HEK293T (cell line): ENCODE results near the gene ASXL1.

ENCODE experiments used
- CTCF ChIA-PET: fragments of 350-600 bp; formaldehyde crosslinking; extraction: SDS; loops from one replicate; lab custom pipeline; 2021; ENCODE audit warnings: antibody characterized with exemption, inconsistent platforms; lab: Yijun Ruan, JAX
- POLR2A ChIA-PET: fragments of 350-600 bp; formaldehyde crosslinking; extraction: SDS; loops from one replicate; lab custom pipeline; 2020; ENCODE audit warnings: antibody characterized with exemption, inconsistent platforms; lab: Yijun Ruan, JAX
- DNase-seq: peaks from one replicate; pipeline ENCODE4 v3.0.0; 2012; ENCODE audit warnings: mixed read lengths; ENCODE audit errors: extremely low spot score
- ARNT ChIP-seq: fragments of 450-650 bp; IDR thresholded peaks from 2 replicates; pipeline ENCODE4 v1.6.1; 2017; ENCODE audit warnings: mild to moderate bottlenecking
- BHLHE40 ChIP-seq: fragments of 450-650 bp; IDR thresholded peaks from 2 replicates; pipeline ENCODE4 v1.6.1; 2016; ENCODE audit warnings: mild to moderate bottlenecking, moderate library complexity, borderline replicate concordance
- CTBP1 ChIP-seq: fragments of 450-650 bp; IDR thresholded peaks from 2 replicates; pipeline ENCODE4 v1.6.1; 2016; ENCODE audit warnings: borderline replicate concordance
- ELF4 ChIP-seq: fragments of 450-650 bp; IDR thresholded peaks from 2 replicates; pipeline ENCODE4 v1.6.1; 2017; ENCODE audit warnings: antibody characterized with exemption
- FOXA1 ChIP-seq: fragments of 450-650 bp; IDR thresholded peaks from 2 replicates; pipeline ENCODE4 v1.6.1; 2016; ENCODE audit warnings: mild to moderate bottlenecking
- FOXK2 ChIP-seq: fragments of 450-650 bp; IDR thresholded peaks from 2 replicates; pipeline ENCODE4 v1.6.1; 2016; ENCODE audit warnings: mild to moderate bottlenecking
- FOXM1 ChIP-seq: fragments of 450-650 bp; IDR thresholded peaks from 2 replicates; pipeline ENCODE4 v1.6.1; 2017; ENCODE audit warnings: mild to moderate bottlenecking, borderline replicate concordance
- HDGF ChIP-seq: fragments of 450-650 bp; IDR thresholded peaks from 2 replicates; pipeline ENCODE4 v1.6.1; 2017; ENCODE audit warnings: antibody characterized with exemption, borderline replicate concordance
- L3MBTL2 ChIP-seq: fragments of 450-650 bp; conservative IDR thresholded peaks from 2 replicates; pipeline ENCODE4 v1.6.1; 2016; ENCODE audit warnings: mild to moderate bottlenecking
- LEF1 ChIP-seq: fragments of 450-650 bp; IDR thresholded peaks from 2 replicates; pipeline ENCODE4 v1.6.1; 2017; ENCODE audit warnings: mild to moderate bottlenecking, borderline replicate concordance
- NFRKB ChIP-seq: fragments of 450-650 bp; IDR thresholded peaks from 2 replicates; pipeline ENCODE4 v1.6.1; 2016; ENCODE audit warnings: mild to moderate bottlenecking, moderate library complexity
- SP1 ChIP-seq: fragments of 450-650 bp; IDR thresholded peaks from 2 replicates; pipeline ENCODE4 v1.6.1; 2017
- SUZ12 ChIP-seq: fragments of 450-650 bp; IDR thresholded peaks from 2 replicates; pipeline ENCODE4 v1.6.1; 2016; ENCODE audit warnings: mild to moderate bottlenecking
- TARDBP ChIP-seq: fragments of 450-650 bp; IDR thresholded peaks from 2 replicates; pipeline ENCODE4 v1.6.1; 2016
- ZNF384 ChIP-seq: fragments of 450-650 bp; IDR thresholded peaks from 2 replicates; pipeline ENCODE4 v1.6.1; 2016
- TF ChIP-seq, protein P1 (sequence below): fragments of 450-650 bp; IDR thresholded peaks from 2 replicates; pipeline ENCODE4 v1.6.1; 2016

The ASXL1 gene

DNA sequence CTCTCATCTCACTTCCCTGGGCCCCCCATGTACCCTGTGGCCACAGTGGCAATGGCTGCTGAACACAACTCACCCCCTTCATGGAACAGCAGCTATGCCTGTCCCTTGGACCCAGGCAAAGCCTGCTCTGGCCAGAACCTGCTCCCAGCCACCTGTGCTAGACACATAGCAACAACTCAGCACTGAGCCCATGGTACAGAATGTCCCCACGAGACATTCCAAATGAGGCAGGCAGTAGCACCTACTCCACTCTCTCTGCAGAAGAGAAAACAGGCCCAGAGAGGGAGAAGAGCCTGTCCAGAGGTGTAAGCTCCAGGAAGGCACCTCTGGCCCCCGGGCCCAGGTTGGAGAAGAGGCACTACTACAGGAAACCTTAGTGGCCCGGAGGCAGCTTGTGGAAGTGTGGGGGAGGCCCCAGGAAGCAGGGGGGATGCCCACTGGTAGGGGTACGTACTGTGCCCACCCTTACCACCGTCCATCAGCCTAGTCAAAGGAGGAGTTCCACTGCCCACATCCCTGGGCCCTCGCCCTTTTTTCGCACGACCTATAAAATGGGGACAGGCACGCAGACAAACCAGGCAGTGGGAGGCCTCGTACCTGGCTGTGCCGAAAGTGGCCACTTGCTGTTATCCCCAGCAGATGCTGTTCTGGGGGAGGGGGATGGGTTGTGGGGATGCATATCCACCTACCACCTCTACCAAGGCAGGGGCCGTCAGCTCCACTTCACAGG, 97.2 kb downstream of the ASXL1 start:
- CTCF ChIA-PET, result interaction anchor here (0.6 kb wide), 1 partner anchor 91 kb away, joined by 3 read pairs; no protein-coding TSS in a partner anchor

DNA sequence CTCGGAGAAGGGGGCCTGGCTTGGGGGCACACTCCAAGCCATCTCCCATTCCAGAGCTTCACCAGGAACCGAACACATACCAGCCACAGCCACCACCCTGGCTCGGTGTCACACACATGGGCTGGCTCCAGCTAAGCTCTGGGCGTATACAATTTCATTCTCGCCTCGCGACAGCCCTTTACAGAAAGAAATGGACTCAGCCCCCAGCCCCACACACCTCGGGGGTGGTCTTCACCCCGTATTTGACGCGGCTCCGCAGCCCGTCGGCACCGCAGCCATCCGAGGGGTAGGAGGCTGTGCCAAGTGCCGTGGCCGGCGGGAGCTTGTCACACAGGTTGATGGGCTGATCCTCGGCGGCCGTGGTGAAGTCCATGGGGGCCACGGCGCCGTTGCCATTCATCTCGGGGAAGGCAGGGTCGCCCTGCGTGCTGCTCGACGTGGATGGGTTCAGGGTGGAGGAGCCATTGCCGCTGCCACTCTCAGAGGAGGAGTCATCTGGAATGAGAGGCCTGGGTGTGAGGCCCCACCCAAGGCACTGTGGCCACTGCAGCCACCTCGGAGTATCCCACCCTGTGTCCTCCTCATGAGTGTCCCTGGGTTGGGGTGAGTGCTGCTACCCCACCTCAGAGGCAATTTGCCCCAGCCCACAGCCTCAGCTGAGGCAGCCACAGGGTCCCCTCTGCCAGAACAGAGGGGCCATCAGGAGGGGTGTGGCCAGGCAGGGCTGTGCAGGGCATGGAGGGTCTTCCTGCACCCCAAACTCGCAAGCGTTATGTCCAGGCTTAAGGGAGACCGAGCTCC, 98.0 kb downstream of the ASXL1 start:
- POLR2A ChIA-PET, result no interaction called here
- TF ChIP-seq TARDBP (no peak), L3MBTL2 (no peak), HDGF (no peak), NFRKB (no peak), SUZ12 (no peak), BHLHE40 (no peak), LEF1 (no peak), CTBP1 (no peak), FOXA1 (no peak), ZNF384 (no peak), FOXK2 (no peak), SP1 (no peak), ELF4 (no peak), FOXM1 (no peak), ARNT (no peak)
- TF ChIP-seq, protein P1, sequence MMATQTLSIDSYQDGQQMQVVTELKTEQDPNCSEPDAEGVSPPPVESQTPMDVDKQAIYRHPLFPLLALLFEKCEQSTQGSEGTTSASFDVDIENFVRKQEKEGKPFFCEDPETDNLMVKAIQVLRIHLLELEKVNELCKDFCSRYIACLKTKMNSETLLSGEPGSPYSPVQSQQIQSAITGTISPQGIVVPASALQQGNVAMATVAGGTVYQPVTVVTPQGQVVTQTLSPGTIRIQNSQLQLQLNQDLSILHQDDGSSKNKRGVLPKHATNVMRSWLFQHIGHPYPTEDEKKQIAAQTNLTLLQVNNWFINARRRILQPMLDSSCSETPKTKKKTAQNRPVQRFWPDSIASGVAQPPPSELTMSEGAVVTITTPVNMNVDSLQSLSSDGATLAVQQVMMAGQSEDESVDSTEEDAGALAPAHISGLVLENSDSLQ, result no peak
- DNase-seq, result no peak
- CTCF ChIA-PET, result interaction anchor here (0.7 kb wide), 1 partner anchor 15 kb away, joined by 3 read pairs; no protein-coding TSS in a partner anchor

More for the DNA sequence above, 97.2 kb downstream of the ASXL1 start:
- no peak for DNase-seq
- no peak for TF ChIP-seq ELF4
- no peak for TF ChIP-seq HDGF
- no peak for TF ChIP-seq ARNT
- TF ChIP-seq FOXA1, result no peak
- no peak for TF ChIP-seq L3MBTL2
- POLR2A ChIA-PET, result no interaction called here

DNA sequence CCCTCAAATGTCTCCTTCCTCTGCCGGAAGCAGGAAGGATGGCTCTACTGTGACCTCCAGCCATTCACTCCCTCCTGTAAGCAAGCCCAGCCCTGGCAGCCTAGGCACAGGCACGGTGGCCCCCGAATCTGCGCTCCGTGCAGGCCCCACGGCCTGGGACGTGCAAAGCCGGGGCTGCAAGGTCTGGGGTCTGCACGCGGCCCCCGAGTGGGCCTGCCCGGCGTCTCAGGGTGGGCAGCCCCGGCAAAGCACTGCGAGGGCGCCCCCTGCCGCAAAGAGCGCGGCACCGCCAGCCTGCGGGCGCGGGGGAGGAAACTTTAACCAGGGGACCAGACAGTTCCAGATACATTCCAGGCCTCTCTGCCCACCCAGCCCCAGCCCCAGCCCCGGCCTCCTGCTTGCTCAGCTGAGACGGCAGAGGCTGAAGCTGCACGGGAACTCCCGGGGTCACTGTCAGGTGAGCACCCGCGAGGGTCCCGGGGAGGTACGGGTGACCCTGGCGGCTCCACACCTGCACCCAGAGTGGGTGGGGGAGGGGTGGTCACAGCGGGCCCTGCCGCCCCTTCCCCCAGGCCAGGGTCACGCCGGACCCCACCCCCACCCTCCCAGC, 98.8 kb downstream of the ASXL1 start:
- POLR2A ChIA-PET, result interaction anchor here (0.6 kb wide), 1 partner anchor 94 kb away, joined by 5 read pairs; no protein-coding TSS in a partner anchor
- peak; percentile 89 for DNase-seq

DNA sequence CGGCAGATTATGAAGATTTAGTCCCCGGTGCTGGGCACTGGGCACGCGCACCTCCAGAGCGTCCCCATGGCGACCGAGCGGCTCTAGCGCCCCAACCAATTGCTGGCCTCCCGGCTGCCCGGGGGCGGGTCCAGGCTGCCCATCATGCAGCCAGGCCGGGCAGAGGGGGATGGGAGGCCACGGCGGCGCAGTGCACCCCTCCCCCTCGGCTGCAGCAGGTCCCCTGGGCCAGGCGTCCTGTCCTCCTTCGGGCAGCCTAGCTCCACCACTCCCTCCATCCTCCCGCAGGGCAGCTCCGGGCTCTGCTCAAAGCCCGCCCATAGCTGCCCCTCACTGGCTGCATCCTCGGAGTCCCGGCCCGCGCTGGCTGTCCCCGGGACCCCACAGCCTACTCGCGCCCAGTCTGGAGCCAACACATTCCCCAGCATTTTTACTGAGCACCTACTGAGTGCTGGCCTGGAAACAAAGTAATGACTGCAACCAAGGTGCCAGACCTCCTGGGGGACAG, 99.4 kb downstream of the ASXL1 start:
- CTCF ChIA-PET, result interaction anchor here (0.6 to 1.1 kb wide), 3 partner anchors 11 to 121 kb away, joined by 3 to 4 read pairs (median 4); no protein-coding TSS in a partner anchor
- POLR2A ChIA-PET, result interaction anchor here (1.3 kb wide), 1 partner anchor 27 kb away, joined by 3 read pairs; no protein-coding TSS in a partner anchor
- peak; percentile 80 for DNase-seq
- TF ChIP-seq NFRKB (no peak), BHLHE40 (no peak)
- TF ChIP-seq, protein P1, result peak; percentile 87

More for the DNA sequence above, 98.8 kb downstream of the ASXL1 start:
- CTCF ChIA-PET, result interaction anchor here (1.1 kb wide), 2 partner anchors 11 to 120 kb away, joined by 3 to 4 read pairs; no protein-coding TSS in a partner anchor
- TF ChIP-seq SP1 (no peak), ZNF384 (no peak), BHLHE40 (no peak), FOXA1 (no peak), CTBP1 (no peak), TARDBP (no peak), NFRKB (no peak), LEF1 (no peak), L3MBTL2 (no peak), FOXK2 (no peak), SUZ12 (no peak), ELF4 (no peak), ARNT (no peak), FOXM1 (no peak), HDGF (no peak)
- TF ChIP-seq, protein P1, result no peak

DNA sequence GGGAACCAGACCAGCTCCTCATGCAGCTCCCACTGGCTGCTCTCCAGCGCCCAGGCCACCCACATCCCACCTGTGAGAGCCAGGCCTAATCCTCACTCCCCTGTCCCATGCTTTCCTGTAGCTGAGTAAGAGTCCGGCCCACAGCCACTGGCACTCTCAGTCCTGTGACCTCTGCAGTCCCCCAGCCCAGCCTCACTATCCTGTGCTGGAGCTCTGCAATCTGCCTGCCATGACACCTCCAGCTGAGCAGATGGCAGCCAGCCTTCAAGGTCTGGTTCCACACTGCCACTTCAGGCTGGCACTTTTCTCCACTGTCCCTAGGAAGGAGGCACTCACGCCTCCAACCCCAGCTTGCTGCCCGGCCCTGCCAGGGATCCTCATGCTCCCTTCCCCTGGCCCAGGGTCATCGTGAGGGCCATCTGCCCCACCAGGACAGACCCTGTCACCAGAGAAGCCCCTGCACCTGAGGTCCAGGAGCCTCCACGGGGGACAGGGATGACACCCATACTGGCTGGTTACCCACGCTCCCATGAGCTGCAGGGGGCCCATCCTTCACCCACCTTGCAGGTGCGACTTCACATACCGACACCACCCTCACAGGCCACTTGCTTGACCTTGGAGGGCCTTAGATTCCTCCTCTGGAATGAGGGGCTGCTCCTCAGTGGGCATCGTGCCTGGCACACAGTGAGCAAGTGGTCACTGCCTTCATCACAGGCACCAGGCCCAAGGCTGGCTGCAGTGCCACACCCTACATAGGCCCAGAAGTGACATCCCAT, 100.1 kb downstream of the ASXL1 start:
- CTCF ChIA-PET, result interaction anchor here (0.6 to 1.1 kb wide), 3 partner anchors 10 to 121 kb away, joined by 3 to 4 read pairs (median 4); no protein-coding TSS in a partner anchor
- TF ChIP-seq FOXK2, result no peak
- TF ChIP-seq SUZ12, result no peak
- no peak for TF ChIP-seq FOXM1
- TF ChIP-seq ELF4, result no peak
- no peak for TF ChIP-seq CTBP1
- TF ChIP-seq NFRKB, result no peak
- TF ChIP-seq BHLHE40, result no peak
- TF ChIP-seq ARNT, result no peak
- no peak for TF ChIP-seq LEF1
- TF ChIP-seq, protein P1, result no peak
- no peak for TF ChIP-seq SP1
- no peak for TF ChIP-seq HDGF
- no peak for TF ChIP-seq FOXA1
- no peak for TF ChIP-seq ZNF384
- DNase-seq, result no peak
- POLR2A ChIA-PET, result interaction anchor here (1.3 kb wide), 1 partner anchor 26 kb away, joined by 3 read pairs; no protein-coding TSS in a partner anchor
